Liver (tissue), 9 donors: ENCODE data around the gene ACOT8. TPM values are rescaled to one million over a fixed set of nuclear protein-coding genes. Genes with fewer than 3 reads are reported as not detected.

Experiments used
- DNase-seq: peaks from one replicate; pipeline ENCODE4 v3.0.0-alpha.2; 2017; ENCODE audit warnings: low spot score
- H3K27ac ChIP-seq, 2 donors: one replicate each; pipeline ENCODE4 v1.7.0; 2013; ENCODE audit warnings: inconsistent platforms in 2 of 2, low read length in 2 of 2, control low read depth in 1 of 2, low read depth in 1 of 2, mild to moderate bottlenecking in 1 of 2
- H3K27me3 ChIP-seq, 4 donors: one replicate each; pipeline versions ENCODE4 v1.6.1 to v1.7.0; 2013; ENCODE audit warnings: low read length in 3 of 4, inconsistent platforms in 1 of 4, mild to moderate bottlenecking in 1 of 4, moderate library complexity in 1 of 4; ENCODE audit not compliant: control insufficient read depth in 4 of 4, insufficient read depth in 4 of 4
- H3K36me3 ChIP-seq, 4 donors: one replicate each; pipeline versions ENCODE4 v1.6.1 to v1.7.0; 2013; ENCODE audit warnings: low read length in 3 of 4, mild to moderate bottlenecking in 3 of 4, low read depth in 1 of 4, moderate library complexity in 1 of 4; ENCODE audit not compliant: control insufficient read depth in 4 of 4, insufficient read depth in 3 of 4
- H3K4me1 ChIP-seq, 4 donors: one replicate each; pipeline versions ENCODE4 v1.6.1 to v1.7.0; 2013; ENCODE audit warnings: low read length in 3 of 4, mild to moderate bottlenecking in 3 of 4, moderate library complexity in 1 of 4; ENCODE audit not compliant: control insufficient read depth in 4 of 4, insufficient read depth in 4 of 4
- H3K4me3 ChIP-seq, 3 donors: one replicate each; pipeline versions ENCODE4 v1.6.1 to v1.7.0; 2013; ENCODE audit warnings: low read length in 3 of 3, control low read depth in 1 of 3, low read depth in 1 of 3, mild to moderate bottlenecking in 1 of 3
- H3K9ac ChIP-seq, 2 donors: one replicate each; pipeline ENCODE4 v1.7.0; 2013; ENCODE audit warnings: low read length in 2 of 2, mild to moderate bottlenecking in 2 of 2, moderate library complexity in 2 of 2, control low read depth in 1 of 2, low read depth in 1 of 2
- H3K9me3 ChIP-seq, 4 donors: one replicate each; pipeline versions ENCODE4 v1.6.1 to v1.7.0; 2013; ENCODE audit warnings: low read length in 3 of 4; ENCODE audit not compliant: control insufficient read depth in 4 of 4
- EGR1 ChIP-seq, 2 donors: IDR thresholded peaks; 2 replicates each; pipeline ENCODE4 v1.6.1; 2016 to 2018; ENCODE audit warnings: antibody characterized with exemption in 2 of 2, low read depth in 2 of 2
- FOXA1 ChIP-seq: IDR thresholded peaks from 2 replicates; pipeline ENCODE4 v1.6.1; 2016; ENCODE audit warnings: antibody characterized with exemption
- FOXA2 ChIP-seq: IDR thresholded peaks from 2 replicates; pipeline ENCODE4 v1.6.1; 2016; ENCODE audit warnings: antibody characterized with exemption
- GABPA ChIP-seq, 2 donors: IDR thresholded peaks in 1 of 2; conservative IDR thresholded peaks in 1 of 2; 2 replicates each; pipeline ENCODE4 v1.6.1; 2016; ENCODE audit warnings: antibody characterized with exemption in 2 of 2, mild to moderate bottlenecking in 1 of 2, moderate library complexity in 1 of 2
- HNF4A ChIP-seq, 2 donors: conservative IDR thresholded peaks; 2 replicates each; pipeline ENCODE4 v1.6.1; 2016; ENCODE audit warnings: antibody characterized with exemption in 2 of 2, mild to moderate bottlenecking in 2 of 2
- HNF4G ChIP-seq: IDR thresholded peaks from 2 replicates; pipeline ENCODE4 v1.6.1; 2016; ENCODE audit warnings: antibody characterized with exemption
- JUND ChIP-seq, 2 donors: IDR thresholded peaks; 2 replicates each; pipeline ENCODE4 v1.6.1; 2016; ENCODE audit warnings: antibody characterized with exemption in 2 of 2
- NR2F2 ChIP-seq: IDR thresholded peaks from 2 replicates; pipeline ENCODE4 v1.6.1; 2016; ENCODE audit warnings: antibody characterized with exemption
- RAD21 ChIP-seq, 2 donors: IDR thresholded peaks; 2 replicates each; pipeline ENCODE4 v1.6.1; 2016; ENCODE audit warnings: antibody characterized with exemption in 2 of 2, mild to moderate bottlenecking in 2 of 2
- RXRA ChIP-seq, 2 donors: IDR thresholded peaks; 2 replicates each; pipeline ENCODE4 v1.6.1; 2017 to 2018; ENCODE audit warnings: antibody characterized with exemption in 2 of 2, mild to moderate bottlenecking in 1 of 2
- SP1 ChIP-seq: IDR thresholded peaks from 2 replicates; pipeline ENCODE4 v1.6.1; 2018; ENCODE audit warnings: antibody characterized with exemption, mild to moderate bottlenecking
- TAF1 ChIP-seq: conservative IDR thresholded peaks from 2 replicates; pipeline ENCODE4 v1.6.1; 2016; ENCODE audit warnings: antibody characterized with exemption, mild to moderate bottlenecking
- YY1 ChIP-seq: IDR thresholded peaks from 2 replicates; pipeline ENCODE4 v1.6.1; 2016; ENCODE audit warnings: antibody characterized with exemption, mild to moderate bottlenecking
- WGBS: extraction: QIAGEN DNeasy Blood & Tissue Kit; methylation state at CpG from one replicate; pipeline ENCODE4 v1.1.7; 2013; 5-methylcytosine and 5-hydroxymethylcytosine counted together
- polyA plus RNA-seq, 2 donors: library from polyadenylated mRNA; stranded (reverse) in 1 of 2; unstranded in 1 of 2; fragments of 200-250 nt in 1 of 2; fragments of >200 nt in 1 of 2; fragmentation: Nextera tagmentation in 1 of 2; extraction: Ambion mirVana in 1 of 2; gene quantifications; one replicate each; pipeline versions ENCODE4 v1.2.1 to v1.2.3, GENCODE V29; 2013 to 2015
- total RNA-seq, 2 donors: library from RNA; depleted of rRNA; stranded (reverse); fragments of >200 nt; gene quantifications; one replicate each; pipeline ENCODE4 v1.2.3, GENCODE V29; 2014
- TF ChIP-seq, protein P1 (sequence below): IDR thresholded peaks from 2 replicates; pipeline ENCODE4 v1.6.1; 2016; ENCODE audit warnings: antibody characterized with exemption
- TF ChIP-seq, protein P2 (sequence below): IDR thresholded peaks from 2 replicates; pipeline ENCODE4 v1.6.1; 2016; ENCODE audit warnings: antibody characterized with exemption
- TF ChIP-seq, protein P3 (sequence below): fragments of 150-350 bp; IDR thresholded peaks from 2 replicates; pipeline ENCODE4 v1.5.1; 2017; ENCODE audit warnings: improper control_type of control experiment, low read depth, low read length; ENCODE audit not compliant: missing input control
- TF ChIP-seq, protein P4 (sequence below): IDR thresholded peaks from 2 replicates; pipeline ENCODE4 v1.6.1; 2016; ENCODE audit warnings: antibody characterized with exemption
- TF ChIP-seq, protein P5 (sequence below): IDR thresholded peaks from 2 replicates; pipeline ENCODE4 v1.6.1; 2016; ENCODE audit warnings: antibody characterized with exemption, mild to moderate bottlenecking
- donor health status: healthy.
- donor health status: healthy.
- donor health status: healthy.
- donor health status: healthy.
- donor health status: healthy.

The ACOT8 gene
- total and polyA plus RNA-seq, 4 donors: 24.4 to 27.1 (median 24.5) TPM

DNA sequence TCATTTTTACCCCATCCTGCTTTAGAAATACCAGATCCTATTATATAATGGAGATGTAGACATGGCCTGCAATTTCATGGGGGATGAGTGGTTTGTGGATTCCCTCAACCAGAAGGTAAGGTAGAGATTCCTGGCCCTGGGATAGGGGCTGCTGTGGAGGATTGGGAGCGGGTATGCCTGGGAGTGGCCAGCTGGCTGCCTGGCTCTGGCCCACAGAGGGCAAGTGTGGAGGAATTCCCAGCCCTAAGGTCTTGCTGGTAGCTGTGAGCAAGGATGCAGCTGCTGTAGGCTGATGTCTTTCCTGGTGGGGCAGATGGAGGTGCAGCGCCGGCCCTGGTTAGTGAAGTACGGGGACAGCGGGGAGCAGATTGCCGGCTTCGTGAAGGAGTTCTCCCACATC, 40.5 kb upstream of the ACOT8 start:
- no peak for DNase-seq
- 97% methylated on average over 7 of the region's 7 CpGs for WGBS
- TF ChIP-seq RXRA (IDR thresholded peaks at IDR 0.05): no peak
- TF ChIP-seq, protein P1, sequence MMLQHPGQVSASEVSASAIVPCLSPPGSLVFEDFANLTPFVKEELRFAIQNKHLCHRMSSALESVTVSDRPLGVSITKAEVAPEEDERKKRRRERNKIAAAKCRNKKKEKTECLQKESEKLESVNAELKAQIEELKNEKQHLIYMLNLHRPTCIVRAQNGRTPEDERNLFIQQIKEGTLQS: no peak
- TF ChIP-seq, protein P2, sequence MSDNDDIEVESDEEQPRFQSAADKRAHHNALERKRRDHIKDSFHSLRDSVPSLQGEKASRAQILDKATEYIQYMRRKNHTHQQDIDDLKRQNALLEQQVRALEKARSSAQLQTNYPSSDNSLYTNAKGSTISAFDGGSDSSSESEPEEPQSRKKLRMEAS: no peak
- TF ChIP-seq FOXA2: no peak
- TF ChIP-seq GABPA (IDR thresholded peaks at IDR 0.05 in 1 of 2, conservative IDR thresholded peaks at IDR 0.05 in 1 of 2): no peak
- no peak for TF ChIP-seq TAF1
- TF ChIP-seq EGR1 (IDR thresholded peaks at IDR 0.05; ENCODE audit: low read depth in 2 of 2): no peak
- no peak for TF ChIP-seq NR2F2
- no peak for TF ChIP-seq JUND (IDR thresholded peaks at IDR 0.05)
- TF ChIP-seq YY1: no peak
- TF ChIP-seq HNF4G: no peak
- no peak for TF ChIP-seq RAD21 (IDR thresholded peaks at IDR 0.05)
- TF ChIP-seq, protein P3, sequence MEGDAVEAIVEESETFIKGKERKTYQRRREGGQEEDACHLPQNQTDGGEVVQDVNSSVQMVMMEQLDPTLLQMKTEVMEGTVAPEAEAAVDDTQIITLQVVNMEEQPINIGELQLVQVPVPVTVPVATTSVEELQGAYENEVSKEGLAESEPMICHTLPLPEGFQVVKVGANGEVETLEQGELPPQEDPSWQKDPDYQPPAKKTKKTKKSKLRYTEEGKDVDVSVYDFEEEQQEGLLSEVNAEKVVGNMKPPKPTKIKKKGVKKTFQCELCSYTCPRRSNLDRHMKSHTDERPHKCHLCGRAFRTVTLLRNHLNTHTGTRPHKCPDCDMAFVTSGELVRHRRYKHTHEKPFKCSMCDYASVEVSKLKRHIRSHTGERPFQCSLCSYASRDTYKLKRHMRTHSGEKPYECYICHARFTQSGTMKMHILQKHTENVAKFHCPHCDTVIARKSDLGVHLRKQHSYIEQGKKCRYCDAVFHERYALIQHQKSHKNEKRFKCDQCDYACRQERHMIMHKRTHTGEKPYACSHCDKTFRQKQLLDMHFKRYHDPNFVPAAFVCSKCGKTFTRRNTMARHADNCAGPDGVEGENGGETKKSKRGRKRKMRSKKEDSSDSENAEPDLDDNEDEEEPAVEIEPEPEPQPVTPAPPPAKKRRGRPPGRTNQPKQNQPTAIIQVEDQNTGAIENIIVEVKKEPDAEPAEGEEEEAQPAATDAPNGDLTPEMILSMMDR: no peak
- TF ChIP-seq, protein P4, sequence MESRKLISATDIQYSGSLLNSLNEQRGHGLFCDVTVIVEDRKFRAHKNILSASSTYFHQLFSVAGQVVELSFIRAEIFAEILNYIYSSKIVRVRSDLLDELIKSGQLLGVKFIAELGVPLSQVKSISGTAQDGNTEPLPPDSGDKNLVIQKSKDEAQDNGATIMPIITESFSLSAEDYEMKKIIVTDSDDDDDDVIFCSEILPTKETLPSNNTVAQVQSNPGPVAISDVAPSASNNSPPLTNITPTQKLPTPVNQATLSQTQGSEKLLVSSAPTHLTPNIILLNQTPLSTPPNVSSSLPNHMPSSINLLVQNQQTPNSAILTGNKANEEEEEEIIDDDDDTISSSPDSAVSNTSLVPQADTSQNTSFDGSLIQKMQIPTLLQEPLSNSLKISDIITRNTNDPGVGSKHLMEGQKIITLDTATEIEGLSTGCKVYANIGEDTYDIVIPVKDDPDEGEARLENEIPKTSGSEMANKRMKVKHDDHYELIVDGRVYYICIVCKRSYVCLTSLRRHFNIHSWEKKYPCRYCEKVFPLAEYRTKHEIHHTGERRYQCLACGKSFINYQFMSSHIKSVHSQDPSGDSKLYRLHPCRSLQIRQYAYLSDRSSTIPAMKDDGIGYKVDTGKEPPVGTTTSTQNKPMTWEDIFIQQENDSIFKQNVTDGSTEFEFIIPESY: no peak
- no peak for TF ChIP-seq HNF4A (conservative IDR thresholded peaks at IDR 0.05)
- TF ChIP-seq, protein P5, sequence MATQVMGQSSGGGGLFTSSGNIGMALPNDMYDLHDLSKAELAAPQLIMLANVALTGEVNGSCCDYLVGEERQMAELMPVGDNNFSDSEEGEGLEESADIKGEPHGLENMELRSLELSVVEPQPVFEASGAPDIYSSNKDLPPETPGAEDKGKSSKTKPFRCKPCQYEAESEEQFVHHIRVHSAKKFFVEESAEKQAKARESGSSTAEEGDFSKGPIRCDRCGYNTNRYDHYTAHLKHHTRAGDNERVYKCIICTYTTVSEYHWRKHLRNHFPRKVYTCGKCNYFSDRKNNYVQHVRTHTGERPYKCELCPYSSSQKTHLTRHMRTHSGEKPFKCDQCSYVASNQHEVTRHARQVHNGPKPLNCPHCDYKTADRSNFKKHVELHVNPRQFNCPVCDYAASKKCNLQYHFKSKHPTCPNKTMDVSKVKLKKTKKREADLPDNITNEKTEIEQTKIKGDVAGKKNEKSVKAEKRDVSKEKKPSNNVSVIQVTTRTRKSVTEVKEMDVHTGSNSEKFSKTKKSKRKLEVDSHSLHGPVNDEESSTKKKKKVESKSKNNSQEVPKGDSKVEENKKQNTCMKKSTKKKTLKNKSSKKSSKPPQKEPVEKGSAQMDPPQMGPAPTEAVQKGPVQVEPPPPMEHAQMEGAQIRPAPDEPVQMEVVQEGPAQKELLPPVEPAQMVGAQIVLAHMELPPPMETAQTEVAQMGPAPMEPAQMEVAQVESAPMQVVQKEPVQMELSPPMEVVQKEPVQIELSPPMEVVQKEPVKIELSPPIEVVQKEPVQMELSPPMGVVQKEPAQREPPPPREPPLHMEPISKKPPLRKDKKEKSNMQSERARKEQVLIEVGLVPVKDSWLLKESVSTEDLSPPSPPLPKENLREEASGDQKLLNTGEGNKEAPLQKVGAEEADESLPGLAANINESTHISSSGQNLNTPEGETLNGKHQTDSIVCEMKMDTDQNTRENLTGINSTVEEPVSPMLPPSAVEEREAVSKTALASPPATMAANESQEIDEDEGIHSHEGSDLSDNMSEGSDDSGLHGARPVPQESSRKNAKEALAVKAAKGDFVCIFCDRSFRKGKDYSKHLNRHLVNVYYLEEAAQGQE: no peak

DNA sequence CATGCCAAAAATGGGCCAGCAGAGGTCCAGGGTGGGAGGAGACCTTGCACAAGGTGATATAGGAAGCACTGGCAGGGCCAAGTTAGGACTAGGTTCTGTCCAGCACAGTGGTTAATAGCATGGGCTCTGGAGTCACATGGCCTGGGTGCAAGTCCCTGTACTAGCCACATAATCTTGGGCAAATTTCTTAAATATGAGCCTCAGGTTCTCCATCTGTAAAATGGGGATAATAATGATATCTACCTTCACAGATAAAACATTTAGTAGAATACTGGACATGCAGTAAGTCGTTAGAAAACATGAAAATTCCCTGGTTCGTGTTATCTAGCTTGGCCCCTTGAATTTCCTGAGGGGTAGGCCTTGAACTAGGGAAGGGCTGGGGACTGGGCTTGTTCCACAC, 40.1 kb upstream of the ACOT8 start:
- Histone ChIP-seq H3K4me3 (no peak overlapping the region), H3K27ac (no peak overlapping the region), H3K9ac (no peak overlapping the region), H3K9me3 (no peaks in the 10 kb centered on the region), H3K4me1 (peaks cover 0 to 11% (median 9%) of the 10 kb centered on the region in 4 donors), H3K27me3 (no peaks in the 10 kb centered on the region), H3K36me3 (peaks cover 16 to 54% (median 24%) of the 10 kb centered on the region in 4 donors)
- DNase-seq: no peak
- 85% methylated on average over 2 of the region's 2 CpGs for WGBS
- TF ChIP-seq RXRA (IDR thresholded peaks at IDR 0.05) (no peak), FOXA1 (no peak), RAD21 (IDR thresholded peaks at IDR 0.05) (no peak), SP1 (no peak), EGR1 (IDR thresholded peaks at IDR 0.05; ENCODE audit: low read depth in 2 of 2) (no peak)
- TF ChIP-seq, protein P4: no peak
- TF ChIP-seq, protein P5: no peak
- TF ChIP-seq, protein P2: no peak
- TF ChIP-seq, protein P1: no peak

More for the DNA sequence above, 40.5 kb upstream of the ACOT8 start:
- Histone ChIP-seq H3K27me3 (no peaks in the 10 kb centered on the region), H3K36me3 (peaks cover 16 to 54% (median 24%) of the 10 kb centered on the region in 4 donors), H3K4me3 (no peak overlapping the region), H3K9ac (no peak overlapping the region), H3K4me1 (peaks cover 0 to 7% (median 5%) of the 10 kb centered on the region in 4 donors), H3K27ac (no peak overlapping the region), H3K9me3 (no peaks in the 10 kb centered on the region)
